Endometrial microvascular endothelial cells (primary cell): ENCODE results near the gene CDC42BPA. TPM values are rescaled to one million over a fixed set of nuclear protein-coding genes. Genes with fewer than 3 reads are reported as not detected.

Source experiments
- in situ Hi-C: cut with HindIII; loops from 2 replicates; pipeline ENCODE4 v1.10.0; 2017; ENCODE audit warnings: low sequenced_read_pairs, low pct_unique_long_range_greater_than_20kb; ENCODE audit errors: inconsistent ontology term
- total RNA-seq: library from RNA; depleted of rRNA; stranded (reverse); fragments of >200 nt; gene quantifications from one replicate; pipeline ENCODE4 v1.2.3, GENCODE V29; 2015; ENCODE audit errors: inconsistent ontology term

Gene CDC42BPA
- total RNA-seq, 1 donor from 2014 or later: 47.6 TPM

- in situ Hi-C loops: no loop called here
Measured at GRCh38 chr1:226993814-226994585, 324.3 kb downstream of the CDC42BPA start.

GRCh38 chr1:226991920-226992319, 326.4 kb downstream of the CDC42BPA start:
- in situ Hi-C loops: no loop called here

- in situ Hi-C loops: no loop called here
Measured at GRCh38 chr1:226990133-226990716, 328.1 kb downstream of the CDC42BPA start.

GRCh38 chr1:226989085-226989920, 329.0 kb downstream of the CDC42BPA start:
- in situ Hi-C loops: no loop called here

GRCh38 chr1:226988334-226988666, 330.0 kb downstream of the CDC42BPA start:
- in situ Hi-C loops: no loop called here

- in situ Hi-C loops: no loop called here
Measured at GRCh38 chr1:226987623-226988333, 330.5 kb downstream of the CDC42BPA start.

- in situ Hi-C loops: no loop called here
Measured at GRCh38 chr1:226987179-226987536, 331.1 kb downstream of the CDC42BPA start.

GRCh38 chr1:226986496-226987178, 331.7 kb downstream of the CDC42BPA start:
- in situ Hi-C loops: no loop called here

- in situ Hi-C loops: no loop called here
Measured at GRCh38 chr1:226985839-226986463, 332.3 kb downstream of the CDC42BPA start.

GRCh38 chr1:226985239-226985838, 333.0 kb downstream of the CDC42BPA start:
- in situ Hi-C loops: no loop called here

- in situ Hi-C loops: no loop called here
Measured at GRCh38 chr1:226984521-226985238, 333.6 kb downstream of the CDC42BPA start.

- in situ Hi-C loops: no loop called here
Measured at GRCh38 chr1:226983992-226984364, 334.3 kb downstream of the CDC42BPA start.

GRCh38 chr1:226983247-226983991, 334.9 kb downstream of the CDC42BPA start:
- in situ Hi-C loops: no loop called here

- in situ Hi-C loops: no loop called here
Measured at GRCh38 chr1:226982451-226983177, 335.7 kb downstream of the CDC42BPA start.

- in situ Hi-C loops: no loop called here
Measured at GRCh38 chr1:226981838-226982237, 336.5 kb downstream of the CDC42BPA start.

- in situ Hi-C loops: no loop called here
Measured at GRCh38 chr1:226981386-226981817, 336.9 kb downstream of the CDC42BPA start.
